ENCODE data around the gene NFIA.

The NFIA gene

DNA sequence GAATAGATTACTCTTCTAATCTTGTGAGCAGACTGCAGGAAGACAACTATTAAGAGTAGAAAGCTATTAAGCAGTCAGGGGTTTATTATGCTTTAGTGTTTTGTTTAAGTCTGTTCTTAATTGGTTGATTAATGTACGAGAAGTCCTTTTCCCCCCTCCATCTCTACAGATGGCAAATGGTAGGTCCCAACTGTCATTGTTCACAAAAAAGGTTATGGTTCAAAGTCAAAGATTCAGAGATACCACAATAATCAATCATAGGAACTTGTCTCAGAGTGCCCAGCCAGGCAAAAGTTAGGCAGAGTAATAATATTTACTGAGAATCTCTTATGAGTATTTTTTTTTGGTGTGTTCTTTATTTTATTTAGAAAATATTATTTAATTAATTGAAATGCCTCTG lies 26.8 kb downstream of the NFIA start:
- H4K20me1 ChIP-seq (ENCODE audit: insufficient read depth, low read length, poor library complexity, severe bottlenecking) = no peaks in the 10 kb centered on the region
- H3K4me1 ChIP-seq (ENCODE audit: insufficient read depth, low read length, poor library complexity, severe bottlenecking) = peaks cover 32% of the 10 kb centered on the region
- no peaks in the 10 kb centered on the region for H3K27me3 ChIP-seq (ENCODE audit: insufficient read depth, low read length, poor library complexity, severe bottlenecking)
- no peaks in the 10 kb centered on the region for H3K9me3 ChIP-seq (ENCODE audit: insufficient read depth, low read depth, low read length)
- no peaks in the 10 kb centered on the region for H3F3A ChIP-seq (ENCODE audit: low read depth)
- no peaks in the 10 kb centered on the region for H3K79me2 ChIP-seq (ENCODE audit: insufficient read depth, low read length)
- H3K4me2 ChIP-seq (ENCODE audit: low read depth, low read length, poor library complexity, severe bottlenecking) = no peak overlapping the region
- no peaks in the 10 kb centered on the region for H3K36me3 ChIP-seq (ENCODE audit: insufficient read depth, low read length)
- no peak overlapping the region for H3K9ac ChIP-seq (ENCODE audit: low read depth, low read length, poor library complexity, severe bottlenecking)
- TF ChIP-seq, protein P1, sequence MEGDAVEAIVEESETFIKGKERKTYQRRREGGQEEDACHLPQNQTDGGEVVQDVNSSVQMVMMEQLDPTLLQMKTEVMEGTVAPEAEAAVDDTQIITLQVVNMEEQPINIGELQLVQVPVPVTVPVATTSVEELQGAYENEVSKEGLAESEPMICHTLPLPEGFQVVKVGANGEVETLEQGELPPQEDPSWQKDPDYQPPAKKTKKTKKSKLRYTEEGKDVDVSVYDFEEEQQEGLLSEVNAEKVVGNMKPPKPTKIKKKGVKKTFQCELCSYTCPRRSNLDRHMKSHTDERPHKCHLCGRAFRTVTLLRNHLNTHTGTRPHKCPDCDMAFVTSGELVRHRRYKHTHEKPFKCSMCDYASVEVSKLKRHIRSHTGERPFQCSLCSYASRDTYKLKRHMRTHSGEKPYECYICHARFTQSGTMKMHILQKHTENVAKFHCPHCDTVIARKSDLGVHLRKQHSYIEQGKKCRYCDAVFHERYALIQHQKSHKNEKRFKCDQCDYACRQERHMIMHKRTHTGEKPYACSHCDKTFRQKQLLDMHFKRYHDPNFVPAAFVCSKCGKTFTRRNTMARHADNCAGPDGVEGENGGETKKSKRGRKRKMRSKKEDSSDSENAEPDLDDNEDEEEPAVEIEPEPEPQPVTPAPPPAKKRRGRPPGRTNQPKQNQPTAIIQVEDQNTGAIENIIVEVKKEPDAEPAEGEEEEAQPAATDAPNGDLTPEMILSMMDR (conservative IDR thresholded peaks at IDR 0.05; ENCODE audit: low read length) = no peak
- TF ChIP-seq EZH2phosphoT487 (IDR thresholded peaks at IDR 0.05; ENCODE audit: borderline replicate concordance) = no peak
- H3K4me3 ChIP-seq (ENCODE audit: low read length, poor library complexity, severe bottlenecking) = no peak overlapping the region
- H2AFZ ChIP-seq (ENCODE audit: low read length) = peak overlapping the region; percentile 38; the same call in 1 of the 2 replicates
- no peaks in the 10 kb centered on the region for H3K9me2 ChIP-seq (replicated peaks; ENCODE audit: low read depth, low read length)

DNA sequence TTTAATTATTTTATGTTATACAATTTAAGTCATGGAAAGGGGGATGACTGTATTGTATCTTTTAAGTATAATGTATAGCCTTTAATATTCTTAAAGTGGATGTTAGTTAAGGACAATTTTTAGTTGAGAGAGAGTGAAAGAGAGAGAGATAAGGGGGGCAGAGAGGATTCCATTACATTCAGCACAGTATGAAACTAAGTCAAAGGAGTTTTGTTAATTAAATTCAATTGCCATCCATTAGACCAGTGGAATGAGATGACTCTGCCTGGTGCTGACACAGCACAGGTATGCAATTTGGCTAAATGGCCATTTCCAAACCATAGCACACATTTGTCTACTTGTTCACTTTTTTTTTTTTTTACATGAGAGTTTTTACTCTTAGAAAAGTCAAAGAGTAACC lies 27.5 kb downstream of the NFIA start:
- Histone ChIP-seq H3K36me3 (ENCODE audit: insufficient read depth, low read length) (no peaks in the 10 kb centered on the region), H3K9ac (ENCODE audit: low read depth, low read length, poor library complexity, severe bottlenecking) (no peak overlapping the region), H3K4me1 (ENCODE audit: insufficient read depth, low read length, poor library complexity, severe bottlenecking) (peaks cover 24% of the 10 kb centered on the region), H3K9me2 (replicated peaks; ENCODE audit: low read depth, low read length) (no peaks in the 10 kb centered on the region), H2AFZ (ENCODE audit: low read length) (no peak overlapping the region), H4K20me1 (ENCODE audit: insufficient read depth, low read length, poor library complexity, severe bottlenecking) (no peaks in the 10 kb centered on the region), H3K79me2 (ENCODE audit: insufficient read depth, low read length) (no peaks in the 10 kb centered on the region), H3F3A (ENCODE audit: low read depth) (no peaks in the 10 kb centered on the region), H3K27me3 (ENCODE audit: insufficient read depth, low read length, poor library complexity, severe bottlenecking) (no peaks in the 10 kb centered on the region), H3K9me3 (ENCODE audit: insufficient read depth, low read depth, low read length) (no peaks in the 10 kb centered on the region), H3K4me2 (ENCODE audit: low read depth, low read length, poor library complexity, severe bottlenecking) (no peak overlapping the region), H3K4me3 (ENCODE audit: low read length, poor library complexity, severe bottlenecking) (no peak overlapping the region)
- no peak for TF ChIP-seq EZH2phosphoT487 (IDR thresholded peaks at IDR 0.05; ENCODE audit: borderline replicate concordance)
- TF ChIP-seq, protein P1 (conservative IDR thresholded peaks at IDR 0.05; ENCODE audit: low read length) = no peak

DNA sequence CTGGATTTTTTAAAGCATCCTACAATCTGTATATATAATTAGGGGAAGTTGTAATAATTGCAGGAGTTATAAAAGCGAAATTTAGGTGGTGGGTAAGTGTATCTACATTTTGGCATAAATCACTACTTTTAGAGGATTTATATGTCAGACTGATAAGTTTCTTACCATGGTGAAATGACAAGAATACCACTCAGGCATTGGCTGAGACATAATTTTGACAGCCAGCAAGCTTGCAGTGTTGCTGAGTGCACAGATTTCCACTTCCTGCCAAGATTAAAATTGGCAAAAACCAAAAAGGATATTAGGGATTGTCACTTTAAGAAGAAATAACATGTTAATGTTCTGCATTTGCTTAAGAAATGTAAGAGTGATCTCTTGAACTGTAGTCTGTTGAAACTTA lies 28.2 kb downstream of the NFIA start:
- Histone ChIP-seq H3K36me3 (ENCODE audit: insufficient read depth, low read length) (no peaks in the 10 kb centered on the region), H3K79me2 (ENCODE audit: insufficient read depth, low read length) (no peaks in the 10 kb centered on the region), H3K27me3 (ENCODE audit: insufficient read depth, low read length, poor library complexity, severe bottlenecking) (no peaks in the 10 kb centered on the region), H3K9me3 (ENCODE audit: insufficient read depth, low read depth, low read length) (no peaks in the 10 kb centered on the region), H3F3A (ENCODE audit: low read depth) (no peaks in the 10 kb centered on the region), H3K9me2 (replicated peaks; ENCODE audit: low read depth, low read length) (no peaks in the 10 kb centered on the region), H3K9ac (ENCODE audit: low read depth, low read length, poor library complexity, severe bottlenecking) (no peak overlapping the region), H3K4me3 (ENCODE audit: low read length, poor library complexity, severe bottlenecking) (no peak overlapping the region), H2AFZ (ENCODE audit: low read length) (no peak overlapping the region), H4K20me1 (ENCODE audit: insufficient read depth, low read length, poor library complexity, severe bottlenecking) (no peaks in the 10 kb centered on the region), H3K4me1 (ENCODE audit: insufficient read depth, low read length, poor library complexity, severe bottlenecking) (peaks cover 23% of the 10 kb centered on the region), H3K4me2 (ENCODE audit: low read depth, low read length, poor library complexity, severe bottlenecking) (peak overlapping the region; percentile 28)
- no peak for TF ChIP-seq EZH2phosphoT487 (IDR thresholded peaks at IDR 0.05; ENCODE audit: borderline replicate concordance)
- TF ChIP-seq, protein P1 (conservative IDR thresholded peaks at IDR 0.05; ENCODE audit: low read length) = no peak

All from Loucy (cell line).